ENCODE data around the gene TNK2. TPM values are rescaled to one million over a fixed set of nuclear protein-coding genes. Genes with fewer than 3 reads are reported as not detected.

Gene TNK2
- total and polyA plus RNA-seq, 2 of the 8 experiments (the other 6 are each of a cell fraction or from before 2014, with no cell fraction given) = 10.4 to 33.9 TPM

GRCh38 chr3:195891431-195892104 is 16.8 kb downstream of the TNK2 start:
- Histone ChIP-seq H3K27ac (ENCODE audit: low read depth, low read length) (no peak overlapping the region; the same call in 1 of the 2 replicates), H3K56ac (replicated peaks; ENCODE audit: insufficient read length, low read depth, low read length) (no peak overlapping the region), H2BK15ac (ENCODE audit: low read length) (0 out of 2 replicates have a peak overlapping the region, but pooled peaks have one; percentile 8), H2AK5ac (ENCODE audit: low read depth, low read length) (no peak overlapping the region), H4K8ac (ENCODE audit: extremely low read depth, insufficient read depth, low read length) (no peak overlapping the region; the same call in 1 of the 2 replicates), H3K18ac (ENCODE audit: extremely low read depth, low read length) (peak overlapping the region; percentile 25; the same call in 1 of the 2 replicates), H3K4me2 (ENCODE audit: insufficient read depth in 1 of 2, low read depth in 2 of 2, low read length in 2 of 2) (no peak overlapping the region), H3K4me3 (ENCODE audit: extremely low read depth in 1 of 4, insufficient read depth in 2 of 4, low read depth in 3 of 4, low read length in 4 of 4) (no peak overlapping the region), H3K27me3 (replicated peaks in 1 of 4; ENCODE audit: control insufficient read depth in 3 of 4, extremely low read depth in 1 of 4, insufficient read depth in 3 of 4, low read length in 3 of 4) (no peaks in the 10 kb centered on the region), H3K36me3 (ENCODE audit: control insufficient read depth in 2 of 4, insufficient read depth in 4 of 4, low read length in 3 of 4) (no peaks in the 10 kb centered on the region), H4K5ac (ENCODE audit: insufficient read length, low read depth, low read length) (no peak overlapping the region), H3K4ac (replicated peaks; ENCODE audit: insufficient read length, low read depth, low read length) (no peak overlapping the region), H3K9ac (replicated peaks in 1 of 4; ENCODE audit: extremely low read depth in 1 of 4, low read depth in 3 of 4, low read length in 3 of 4) (no peak overlapping the region), H3K9me3 (ENCODE audit: insufficient read depth in 2 of 2, low read depth in 1 of 2, low read length in 1 of 2) (no peaks in the 10 kb centered on the region; a peak in 1 of 4 replicates), H3K23me2 (ENCODE audit: low read depth, low read length) (peaks cover 13% of the 10 kb centered on the region; the same call in 1 of the 2 replicates), H2AFZ (ENCODE audit: low read length) (no peak overlapping the region), H3K4me1 (replicated peaks in 1 of 4; ENCODE audit: control insufficient read depth in 3 of 4, insufficient read depth in 4 of 4, low read length in 3 of 4) (peaks cover 4 to 34% (median 22%) of the 10 kb centered on the region in 4 experiments), H2BK5ac (ENCODE audit: low read depth, low read length) (no peak overlapping the region), H4K20me1 (replicated peaks in 1 of 2; ENCODE audit: control insufficient read depth in 1 of 2, insufficient read depth in 2 of 2, low read length in 2 of 2) (peaks cover 7 to 9% of the 10 kb centered on the region in 2 experiments), H4K91ac (replicated peaks; ENCODE audit: insufficient read length, low read length) (no peak overlapping the region), H2BK12ac (ENCODE audit: low read depth, low read length) (no peak overlapping the region), H3K23ac (ENCODE audit: insufficient read length) (no peak overlapping the region), H2BK20ac (ENCODE audit: low read length) (no peak overlapping the region), H2BK120ac (replicated peaks; ENCODE audit: low read depth, low read length) (no peak overlapping the region), H3K79me2 (ENCODE audit: control insufficient read depth in 1 of 2, insufficient read depth in 2 of 2, low read length in 2 of 2) (no peaks in the 10 kb centered on the region; a peak in 1 of 4 replicates), H3K79me1 (ENCODE audit: low read depth, low read length) (peaks cover 7% of the 10 kb centered on the region; the same call in 1 of the 2 replicates), H3K14ac (ENCODE audit: insufficient read length) (no peak overlapping the region)
- ChIA-PET CTCF (ENCODE audit: partially characterized antibody) (interaction anchor here (0.6 to 23.1 kb wide), 15 partner anchors 8 to 620 kb away, joined by 3 to 499 read pairs (median 4); partner anchors contain the start of genes TNK2 and XXYLT1), POLR2A (ENCODE audit: partially characterized antibody) (interaction anchor here (1.1 to 1.2 kb wide), 2 partner anchors 30 to 32 kb away, joined by 5 read pairs; no protein-coding TSS in a partner anchor)
- DNase-seq (ENCODE audit: low read depth in 1 of 2, low spot score in 2 of 2) (no peak), FAIRE-seq (no peak)
- WGBS, 2 experiments (ENCODE audit: extremely low coverage in 1 of 2, insufficient coverage in 1 of 2, insufficient read length in 1 of 2, insufficient replicate concordance in 2 of 2, low coverage in 1 of 2, low lambda C conversion rate in 2 of 2, missing lambda C conversion rate in 1 of 2) = 91% methylated on average over 19 of the region's 19 CpGs; no CpG with 5 or more reads in 1 of the 2 experiments
- TF ChIP-seq POU5F1 (IDR thresholded peaks at IDR 0.05; ENCODE audit: low read depth, low read length) (no peak), HDAC6 (IDR thresholded peaks at IDR 0.05; ENCODE audit: low read depth, low read length) (no peak), USF2 (IDR thresholded peaks at IDR 0.05; ENCODE audit: low read length) (no peak), SIRT6 (IDR thresholded peaks at IDR 0.05; ENCODE audit: low read length) (no peak), CTBP2 (IDR thresholded peaks at IDR 0.05; ENCODE audit: borderline replicate concordance, insufficient read depth, insufficient read length, low read length) (no peak), GTF2F1 (IDR thresholded peaks at IDR 0.05; ENCODE audit: borderline replicate concordance, low read depth, low read length) (no peak), PHF8 (conservative IDR thresholded peaks at IDR 0.05; ENCODE audit: low read depth, low read length) (no peak), BACH1 (IDR thresholded peaks at IDR 0.05; ENCODE audit: low read length) (no peak), SRF (IDR thresholded peaks at IDR 0.05; ENCODE audit: low read depth, low read length) (no peak), MAX (IDR thresholded peaks at IDR 0.05) (no peak)
